NB4 (cell line): ENCODE data around the gene ROBO3.

Source experiments
- DNase-seq: peaks from one replicate; pipeline ENCODE4 v3.0.0; 2010; ENCODE audit warnings: low read depth
- H3K4me3 ChIP-seq: one replicate; pipeline ENCODE4 v1.5.1; 2011; ENCODE audit warnings: mild to moderate bottlenecking, low read depth, low read length, moderate library complexity
- CTCF ChIP-seq: IDR thresholded peaks from one replicate; pipeline ENCODE4 v1.5.1; 2012; ENCODE audit warnings: low read depth, low read length
- MYC ChIP-seq: IDR thresholded peaks from 2 replicates; pipeline ENCODE4 v1.6.1; 2011; ENCODE audit warnings: low read depth, low read length
- POLR2A ChIP-seq: IDR thresholded peaks from 2 replicates; pipeline ENCODE4 v1.6.1; 2011; ENCODE audit warnings: mild to moderate bottlenecking; ENCODE audit not compliant: insufficient read length; ENCODE audit errors: extremely low read depth
- TF ChIP-seq, protein P1 (sequence below): IDR thresholded peaks from 2 replicates; pipeline ENCODE4 v1.6.1; 2011; ENCODE audit warnings: low read depth, low read length

ROBO3 gene

DNA sequence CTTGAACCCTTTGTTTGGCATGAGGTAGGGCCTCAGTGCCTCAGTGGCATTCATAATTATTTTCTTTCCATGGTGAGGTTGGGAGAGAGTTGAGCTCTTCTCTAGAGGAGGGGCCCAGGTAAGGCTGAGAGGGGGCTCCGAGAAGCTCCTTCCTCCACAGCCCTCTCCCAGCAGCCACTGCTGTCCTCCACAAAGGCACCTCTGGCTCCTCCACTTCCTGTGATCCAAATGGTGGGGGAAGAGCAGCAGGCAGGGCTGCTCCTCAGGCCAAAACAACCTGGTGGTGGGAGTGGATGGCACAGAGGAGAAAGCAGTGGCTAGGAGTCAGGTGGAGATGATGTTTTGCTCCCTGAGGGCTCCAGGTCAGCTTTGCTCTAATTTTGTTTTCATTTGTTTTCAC is 19.1 kb downstream of the ROBO3 start:
- TF ChIP-seq MYC = no peak
- TF ChIP-seq, protein P1, sequence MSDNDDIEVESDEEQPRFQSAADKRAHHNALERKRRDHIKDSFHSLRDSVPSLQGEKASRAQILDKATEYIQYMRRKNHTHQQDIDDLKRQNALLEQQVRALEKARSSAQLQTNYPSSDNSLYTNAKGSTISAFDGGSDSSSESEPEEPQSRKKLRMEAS = no peak
- no peak for TF ChIP-seq POLR2A
- TF ChIP-seq CTCF = no peak

DNA sequence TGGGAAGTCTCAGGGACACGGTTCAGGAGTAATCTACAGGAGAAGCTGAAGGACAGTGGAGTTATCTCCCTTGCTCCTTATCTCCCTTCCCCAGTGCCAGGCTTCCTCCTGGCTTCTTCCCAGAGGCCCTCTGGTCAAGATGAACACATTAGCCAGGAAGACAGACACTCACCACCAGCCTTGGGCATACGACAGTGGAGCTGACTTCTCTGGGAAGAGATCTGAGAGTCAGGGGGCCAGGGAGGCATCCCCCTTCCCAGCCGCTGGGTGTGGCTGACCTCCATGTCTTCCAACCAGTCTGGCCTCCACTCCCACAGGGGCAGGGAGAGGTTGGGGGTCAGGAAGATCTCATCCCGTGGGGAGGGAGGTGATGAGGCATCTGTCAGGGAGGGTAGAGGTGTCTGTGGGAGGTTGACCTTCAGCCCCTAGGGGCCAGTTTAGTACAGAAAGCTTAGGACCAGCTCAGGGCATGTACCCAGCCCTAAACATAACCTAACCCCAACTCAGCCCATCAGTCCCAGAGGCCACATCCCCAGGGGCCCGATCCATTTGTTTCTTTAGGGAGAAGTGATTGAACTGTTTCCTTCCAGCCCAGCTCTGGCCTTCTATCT is 19.7 kb downstream of the ROBO3 start:
- DNase-seq = no peak
- TF ChIP-seq, protein P1 = no peak
- TF ChIP-seq CTCF (no peak), POLR2A (no peak), MYC (no peak)
- no peak overlapping the region for H3K4me3 ChIP-seq

More for the DNA sequence above, 19.1 kb downstream of the ROBO3 start:
- no peak for DNase-seq
- no peak overlapping the region for H3K4me3 ChIP-seq

GRCh38 chr11:124886476-124886875 is 21.2 kb downstream of the ROBO3 start:
- TF ChIP-seq CTCF (no peak), MYC (no peak), POLR2A (no peak)
- TF ChIP-seq, protein P1 = no peak
- no peak overlapping the region for H3K4me3 ChIP-seq
- no peak for DNase-seq

DNA sequence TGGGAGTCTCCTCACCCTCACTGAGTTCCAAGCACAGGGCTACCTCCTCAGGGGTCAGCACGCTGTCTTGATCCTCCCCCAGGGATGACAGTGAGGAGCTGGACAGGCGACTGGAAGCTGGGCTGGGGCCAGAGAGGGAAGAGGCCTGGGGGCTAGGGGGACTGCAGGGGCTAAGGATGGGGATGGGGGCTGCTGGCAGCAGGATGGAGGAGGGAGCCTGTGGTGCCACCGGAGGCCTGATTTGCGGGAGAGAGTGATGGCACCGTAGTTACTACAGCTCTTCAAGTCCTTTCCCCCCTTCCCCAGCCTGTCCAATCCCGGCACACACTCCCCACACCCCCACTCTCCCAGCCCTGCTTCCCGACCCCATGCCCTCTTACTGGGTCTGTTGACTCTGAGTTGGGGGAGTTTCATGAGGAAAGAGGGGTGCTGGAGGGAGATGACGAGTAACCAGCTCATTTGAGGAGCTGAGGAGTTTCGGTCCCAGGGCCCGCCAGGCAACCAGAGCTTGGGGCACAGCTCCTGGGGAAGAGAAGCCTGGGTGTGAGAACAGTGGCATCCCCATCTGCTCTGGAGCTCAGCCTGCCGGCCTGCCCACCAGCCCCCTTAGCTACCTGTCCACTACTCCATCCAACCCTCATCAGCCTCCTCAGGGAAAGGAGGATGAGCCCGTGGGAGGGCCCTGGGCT is 21.9 kb downstream of the ROBO3 start:
- no peak overlapping the region for H3K4me3 ChIP-seq
- TF ChIP-seq POLR2A (no peak), MYC (no peak), CTCF (no peak)
- TF ChIP-seq, protein P1 = no peak
- DNase-seq = no peak

- DNase-seq = no peak
- TF ChIP-seq CTCF (no peak), POLR2A (no peak), MYC (no peak)
- TF ChIP-seq, protein P1 = no peak
- H3K4me3 ChIP-seq = no peak overlapping the region
These were observed 22.4 kb downstream of the ROBO3 start for GRCh38 chr11:124887667-124888013.
